ENCODE data around the gene VPS45. TPM values are rescaled to one million over a fixed set of nuclear protein-coding genes. Genes with fewer than 3 reads are reported as not detected.
"Not testable (repeated sequence)": the region's sequence is repeated elsewhere in the genome, so short reads cannot be mapped to it uniquely, and the experiment has no call there.

VPS45 gene
- polyA plus RNA-seq, 1 experiment, result 61.3 TPM

- CTCF ChIA-PET, result no interaction called here
- H3K27ac ChIP-seq (ENCODE audit: low read depth, low read length), result no peak overlapping the region
These were observed 70.5 kb downstream of the VPS45 start for GRCh38 chr1:150138044-150138443.

GRCh38 chr1:150141452-150141851 is 73.9 kb downstream of the VPS45 start:
- TF ChIP-seq, protein P1, sequence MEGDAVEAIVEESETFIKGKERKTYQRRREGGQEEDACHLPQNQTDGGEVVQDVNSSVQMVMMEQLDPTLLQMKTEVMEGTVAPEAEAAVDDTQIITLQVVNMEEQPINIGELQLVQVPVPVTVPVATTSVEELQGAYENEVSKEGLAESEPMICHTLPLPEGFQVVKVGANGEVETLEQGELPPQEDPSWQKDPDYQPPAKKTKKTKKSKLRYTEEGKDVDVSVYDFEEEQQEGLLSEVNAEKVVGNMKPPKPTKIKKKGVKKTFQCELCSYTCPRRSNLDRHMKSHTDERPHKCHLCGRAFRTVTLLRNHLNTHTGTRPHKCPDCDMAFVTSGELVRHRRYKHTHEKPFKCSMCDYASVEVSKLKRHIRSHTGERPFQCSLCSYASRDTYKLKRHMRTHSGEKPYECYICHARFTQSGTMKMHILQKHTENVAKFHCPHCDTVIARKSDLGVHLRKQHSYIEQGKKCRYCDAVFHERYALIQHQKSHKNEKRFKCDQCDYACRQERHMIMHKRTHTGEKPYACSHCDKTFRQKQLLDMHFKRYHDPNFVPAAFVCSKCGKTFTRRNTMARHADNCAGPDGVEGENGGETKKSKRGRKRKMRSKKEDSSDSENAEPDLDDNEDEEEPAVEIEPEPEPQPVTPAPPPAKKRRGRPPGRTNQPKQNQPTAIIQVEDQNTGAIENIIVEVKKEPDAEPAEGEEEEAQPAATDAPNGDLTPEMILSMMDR (IDR thresholded peaks at IDR 0.05; ENCODE audit: low read depth, low read length), result no peak
- Histone ChIP-seq H3K27me3 (ENCODE audit: control insufficient read depth, insufficient read depth, low read length) (no peaks in the 10 kb centered on the region), H3K9me3 (ENCODE audit: control insufficient read depth, insufficient read depth, low read length) (no peaks in the 10 kb centered on the region), H3K27ac (ENCODE audit: low read depth, low read length) (no peak overlapping the region), H3K4me3 (ENCODE audit: low read depth, low read length) (no peak overlapping the region)
- ChIA-PET CTCF (interaction anchor here (1.0 to 3.2 kb wide), 3 partner anchors 27 to 68 kb away, joined by 3 to 11 read pairs (median 10); no protein-coding TSS in a partner anchor), POLR2A (no interaction called here)
- no peak for DNase-seq (ENCODE audit: low read depth, low spot score)

More at GRCh38 chr1:150138044-150138443, 70.5 kb downstream of the VPS45 start:
- POLR2A ChIA-PET, result no interaction called here
- H3K4me3 ChIP-seq (ENCODE audit: low read depth, low read length), result no peak overlapping the region
- no peak for DNase-seq (ENCODE audit: low read depth, low spot score)
- TF ChIP-seq, protein P1 (IDR thresholded peaks at IDR 0.05; ENCODE audit: low read depth, low read length), result no peak
- no peaks in the 10 kb centered on the region for H3K27me3 ChIP-seq (ENCODE audit: control insufficient read depth, insufficient read depth, low read length)
- no peaks in the 10 kb centered on the region for H3K9me3 ChIP-seq (ENCODE audit: control insufficient read depth, insufficient read depth, low read length)

- H3K27me3 ChIP-seq (ENCODE audit: control insufficient read depth, insufficient read depth, low read length), result no peaks in the 10 kb centered on the region
- H3K9me3 ChIP-seq (ENCODE audit: control insufficient read depth, insufficient read depth, low read length), result no peaks in the 10 kb centered on the region
- ChIA-PET CTCF (interaction anchor here (1.4 to 3.2 kb wide), 2 partner anchors 27 to 45 kb away, joined by 10 to 11 read pairs; no protein-coding TSS in a partner anchor), POLR2A (no interaction called here)
- TF ChIP-seq, protein P1 (IDR thresholded peaks at IDR 0.05; ENCODE audit: low read depth, low read length), result no peak
- no peak overlapping the region for H3K4me3 ChIP-seq (ENCODE audit: low read depth, low read length)
- no peak for DNase-seq (ENCODE audit: low read depth, low spot score)
- H3K27ac ChIP-seq (ENCODE audit: low read depth, low read length), result no peak overlapping the region
These were observed 74.5 kb downstream of the VPS45 start for GRCh38 chr1:150142083-150142482.

DNA sequence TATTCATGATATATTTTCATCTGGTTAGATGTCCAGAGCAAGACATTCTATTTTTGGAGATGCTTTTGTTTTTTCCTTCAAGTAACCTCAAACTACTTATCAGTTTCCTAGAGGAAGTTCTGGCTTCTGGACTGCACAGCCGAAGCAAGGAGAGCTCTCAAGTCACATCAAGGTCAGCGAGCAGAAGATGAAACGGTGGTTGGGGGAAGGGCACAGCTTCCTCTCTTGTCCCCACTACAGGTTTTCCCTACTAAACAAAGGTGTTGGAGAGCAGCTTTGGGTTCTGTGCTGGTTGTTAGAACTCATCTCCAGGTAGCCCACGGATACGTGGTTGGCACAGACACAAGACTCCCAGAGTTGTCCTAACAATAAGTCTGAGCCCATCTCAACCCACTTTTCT is 77.0 kb downstream of the VPS45 start:
- Histone ChIP-seq H3K27ac (ENCODE audit: low read depth, low read length) (no peak overlapping the region), H3K4me3 (ENCODE audit: low read depth, low read length) (no peak overlapping the region), H3K9me3 (ENCODE audit: control insufficient read depth, insufficient read depth, low read length) (no peaks in the 10 kb centered on the region), H3K27me3 (ENCODE audit: control insufficient read depth, insufficient read depth, low read length) (no peaks in the 10 kb centered on the region)
- POLR2A ChIA-PET, result no interaction called here
- CTCF ChIA-PET, result no interaction called here
- TF ChIP-seq, protein P1 (IDR thresholded peaks at IDR 0.05; ENCODE audit: low read depth, low read length), result no peak
- no peak for DNase-seq (ENCODE audit: low read depth, low spot score)

DNA sequence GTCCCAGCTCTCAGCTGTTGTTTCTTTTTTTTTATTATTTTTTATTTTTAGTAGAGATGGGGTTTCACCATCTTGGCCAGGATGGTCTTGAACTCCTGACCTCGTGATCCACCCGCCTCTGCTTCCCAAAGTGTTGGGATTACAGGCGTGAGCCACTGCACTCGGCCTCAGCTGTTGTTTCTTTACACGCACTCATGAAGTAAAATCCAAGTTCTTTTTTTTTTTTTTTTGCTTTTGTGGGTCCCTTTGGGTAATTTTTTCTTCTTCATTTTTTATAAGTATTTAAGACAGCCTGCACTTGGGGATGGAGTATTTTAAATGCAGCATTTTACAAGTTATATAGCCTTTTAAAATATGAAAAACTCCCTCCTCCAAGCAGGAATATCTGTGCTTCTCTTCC is 78.4 kb downstream of the VPS45 start:
- DNase-seq (ENCODE audit: low read depth, low spot score); POLR2A ChIA-PET; H3K27ac ChIP-seq (ENCODE audit: low read depth, low read length); H3K9me3 ChIP-seq (ENCODE audit: control insufficient read depth, insufficient read depth, low read length); H3K4me3 ChIP-seq (ENCODE audit: low read depth, low read length); H3K27me3 ChIP-seq (ENCODE audit: control insufficient read depth, insufficient read depth, low read length): not testable (repeated sequence)
- CTCF ChIA-PET, result interaction anchor here (0.6 to 0.7 kb wide), 2 partner anchors 39 to 41 kb away, joined by 3 to 4 read pairs; no protein-coding TSS in a partner anchor

Measured in AG04450 (cell line).